ENCODE results near the gene ATP10A. TPM values are rescaled to one million over a fixed set of nuclear protein-coding genes. Genes with fewer than 3 reads are reported as not detected.

ATP10A gene
- total and polyA plus RNA-seq, 2 of the 8 experiments (the other 6 are each of a cell fraction or from before 2014, with no cell fraction given), result 2.0 to 2.8 TPM

GRCh38 chr15:25665913-25666312 lies 197.2 kb downstream of the ATP10A start (continued):
- TF ChIP-seq CHD7 (IDR thresholded peaks at IDR 0.05; ENCODE audit: insufficient replicate concordance, low read length) (no peak), FOSL1 (IDR thresholded peaks at IDR 0.05; ENCODE audit: insufficient read depth, low read depth, low read length) (no peak)

All from H1 (cell line).